GM19372 (cell line): ENCODE results near the gene HNF4A.
"Not testable (repeated sequence)": the region's sequence is repeated elsewhere in the genome, so short reads cannot be mapped to it uniquely, and the experiment has no call there.

Source experiments
- ATAC-seq: cut with Tn5 transposase; IDR thresholded peaks from one replicate; pipeline ENCODE4 v1.9.1; 2021; ENCODE audit warnings: mild to moderate bottlenecking, low read depth, moderate library complexity; ENCODE audit not compliant: unreplicated experiment

Gene HNF4A

GRCh38 chr20:44355498-44356352, at the start of gene HNF4A:
HNF4A (plus strand) TSS chr20:44355699; CDS start chr20:44355805, 106 bp downstream.
- no peak for ATAC-seq

- no peak for ATAC-seq
Observed at GRCh38 chr20:44306927-44307326, 48.6 kb upstream of the HNF4A start.

- no peak for ATAC-seq
Observed at GRCh38 chr20:44309763-44310663, 45.5 kb upstream of the HNF4A start.

GRCh38 chr20:44310664-44311639, 44.5 kb upstream of the HNF4A start, which contains the start of gene FITM2:
FITM2 (minus strand) TSS chr20:44311202; CDS start chr20:44311148, 54 bp downstream.
- peak; percentile 96 for ATAC-seq

- no peak for ATAC-seq
Observed at GRCh38 chr20:44314870-44315269, 40.6 kb upstream of the HNF4A start.

GRCh38 chr20:44319839-44320422, 35.6 kb upstream of the HNF4A start:
- no peak for ATAC-seq

- no peak for ATAC-seq
Observed at GRCh38 chr20:44324343-44324742, 31.2 kb upstream of the HNF4A start.

- no peak for ATAC-seq
Observed at GRCh38 chr20:44326391-44327159, 28.9 kb upstream of the HNF4A start.

- ATAC-seq = not testable (repeated sequence)
Observed at GRCh38 chr20:44327748-44328147, 27.8 kb upstream of the HNF4A start.

GRCh38 chr20:44328428-44328827, 27.1 kb upstream of the HNF4A start:
- no peak for ATAC-seq

- no peak for ATAC-seq
Observed at GRCh38 chr20:44331201-44331600, 24.3 kb upstream of the HNF4A start.

GRCh38 chr20:44334306-44334705, 21.2 kb upstream of the HNF4A start:
- ATAC-seq = no peak

- ATAC-seq = no peak
Observed at GRCh38 chr20:44334709-44335108, 20.8 kb upstream of the HNF4A start.

GRCh38 chr20:44335675-44336074, 19.8 kb upstream of the HNF4A start:
- ATAC-seq = no peak

GRCh38 chr20:44336086-44336485, 19.4 kb upstream of the HNF4A start:
- no peak for ATAC-seq

GRCh38 chr20:44336725-44337380, 18.6 kb upstream of the HNF4A start, which contains the start of gene R3HDML:
R3HDML (plus strand) TSS chr20:44337043; CDS start chr20:44337158, 115 bp downstream.
- ATAC-seq = no peak

GRCh38 chr20:44342248-44342647, 13.3 kb upstream of the HNF4A start:
- no peak for ATAC-seq

- no peak for ATAC-seq
Observed at GRCh38 chr20:44343162-44343675, 12.3 kb upstream of the HNF4A start.
